Measurements from ENCODE around the gene THAP7.

DNA sequence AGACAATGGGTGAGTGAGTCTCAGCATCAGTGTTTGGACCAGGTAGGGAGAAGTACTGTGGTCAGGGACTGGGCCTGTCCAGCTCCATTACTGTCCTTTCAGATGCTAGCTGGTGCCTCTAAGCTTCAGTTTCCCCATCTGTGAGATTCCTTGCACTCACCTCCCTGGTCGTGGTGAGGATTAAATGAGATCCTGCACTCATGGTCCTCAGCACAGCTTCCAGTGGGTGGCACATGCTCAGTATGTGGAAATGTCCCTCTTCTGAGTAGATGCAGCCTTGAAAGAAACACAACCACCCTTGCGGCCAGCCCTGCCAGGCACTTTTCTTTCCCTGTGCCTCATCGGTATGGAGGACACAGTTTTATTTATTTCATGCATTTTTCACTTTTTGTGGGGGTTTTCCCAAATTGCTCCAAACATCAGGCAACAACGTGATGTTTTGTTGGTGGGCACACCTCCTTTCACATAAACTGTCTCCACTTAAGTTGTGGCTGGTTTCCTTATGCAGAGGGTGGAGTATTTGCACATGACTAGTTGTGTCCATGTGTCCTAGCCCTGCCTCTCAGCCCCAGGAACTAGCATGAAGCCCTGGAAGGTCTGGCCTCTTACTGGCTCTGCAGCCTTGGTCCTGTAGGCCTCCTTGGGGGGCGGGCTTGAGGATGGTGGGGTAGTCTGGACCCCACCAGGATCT, 18.7 kb downstream of the THAP7 start:
- TF ChIP-seq, protein P1, sequence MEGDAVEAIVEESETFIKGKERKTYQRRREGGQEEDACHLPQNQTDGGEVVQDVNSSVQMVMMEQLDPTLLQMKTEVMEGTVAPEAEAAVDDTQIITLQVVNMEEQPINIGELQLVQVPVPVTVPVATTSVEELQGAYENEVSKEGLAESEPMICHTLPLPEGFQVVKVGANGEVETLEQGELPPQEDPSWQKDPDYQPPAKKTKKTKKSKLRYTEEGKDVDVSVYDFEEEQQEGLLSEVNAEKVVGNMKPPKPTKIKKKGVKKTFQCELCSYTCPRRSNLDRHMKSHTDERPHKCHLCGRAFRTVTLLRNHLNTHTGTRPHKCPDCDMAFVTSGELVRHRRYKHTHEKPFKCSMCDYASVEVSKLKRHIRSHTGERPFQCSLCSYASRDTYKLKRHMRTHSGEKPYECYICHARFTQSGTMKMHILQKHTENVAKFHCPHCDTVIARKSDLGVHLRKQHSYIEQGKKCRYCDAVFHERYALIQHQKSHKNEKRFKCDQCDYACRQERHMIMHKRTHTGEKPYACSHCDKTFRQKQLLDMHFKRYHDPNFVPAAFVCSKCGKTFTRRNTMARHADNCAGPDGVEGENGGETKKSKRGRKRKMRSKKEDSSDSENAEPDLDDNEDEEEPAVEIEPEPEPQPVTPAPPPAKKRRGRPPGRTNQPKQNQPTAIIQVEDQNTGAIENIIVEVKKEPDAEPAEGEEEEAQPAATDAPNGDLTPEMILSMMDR (IDR thresholded peaks at IDR 0.05) = no peak
- TF ChIP-seq POLR2A (IDR thresholded peaks at IDR 0.05) = no peak

Measured in suprapubic skin (tissue), 3 donors.